HG03575 (cell line): ENCODE data around the gene SLC35G3.
"Not testable (repeated sequence)": the region's sequence is repeated elsewhere in the genome, so short reads cannot be mapped to it uniquely, and the experiment has no call there.

ENCODE experiments used
- ATAC-seq: cut with Tn5 transposase; IDR thresholded peaks from one replicate; pipeline ENCODE4 v1.9.1; 2021; ENCODE audit not compliant: unreplicated experiment, insufficient number of reproducible peaks, low FRiP score; ENCODE audit errors: extremely low read depth

SLC35G3 gene

DNA sequence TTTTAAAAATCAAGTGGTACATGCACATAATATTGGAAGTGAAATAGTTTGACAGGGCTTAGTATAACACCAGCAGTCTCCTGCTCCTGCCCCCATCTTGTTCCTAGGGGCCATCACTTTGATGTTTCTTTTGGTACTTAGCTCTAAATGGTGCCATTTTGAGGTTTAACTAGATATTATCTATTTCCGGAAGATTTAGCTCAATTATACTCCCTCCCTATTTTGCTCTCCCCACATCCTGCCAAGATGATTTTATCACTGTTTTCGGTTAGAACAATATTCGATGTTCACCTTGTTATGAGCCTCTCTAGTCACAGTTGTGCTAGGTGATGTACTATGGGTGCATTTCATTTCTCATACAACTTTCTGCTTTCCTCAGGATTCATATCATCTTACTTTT is 20.0 kb upstream of the SLC35G3 start:
- ATAC-seq: no peak

DNA sequence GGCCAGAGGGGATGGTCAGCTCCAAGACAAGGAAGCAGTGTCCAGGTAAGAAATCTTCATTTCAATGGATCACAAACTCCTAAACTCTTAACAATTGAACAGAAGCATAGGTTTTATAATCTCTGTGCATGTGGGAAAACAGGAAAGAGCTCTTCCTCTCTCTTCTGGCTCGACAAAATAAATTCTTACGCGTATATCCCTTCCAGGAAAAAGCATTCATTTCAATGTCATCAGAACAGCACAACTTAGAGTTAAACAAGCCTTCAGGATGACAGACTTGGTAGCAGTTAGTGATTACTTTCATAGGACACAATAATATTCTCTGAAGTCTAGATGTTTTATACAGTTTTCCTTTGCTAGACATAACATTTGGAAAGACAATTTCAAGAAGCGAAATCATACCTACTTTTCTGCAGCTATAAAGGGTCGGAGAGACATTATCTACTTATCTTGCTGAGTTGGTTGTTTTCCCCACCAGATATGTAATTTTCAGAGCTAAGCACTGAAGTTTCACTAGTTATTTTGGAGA is 19.3 kb upstream of the SLC35G3 start:
- no peak for ATAC-seq

DNA sequence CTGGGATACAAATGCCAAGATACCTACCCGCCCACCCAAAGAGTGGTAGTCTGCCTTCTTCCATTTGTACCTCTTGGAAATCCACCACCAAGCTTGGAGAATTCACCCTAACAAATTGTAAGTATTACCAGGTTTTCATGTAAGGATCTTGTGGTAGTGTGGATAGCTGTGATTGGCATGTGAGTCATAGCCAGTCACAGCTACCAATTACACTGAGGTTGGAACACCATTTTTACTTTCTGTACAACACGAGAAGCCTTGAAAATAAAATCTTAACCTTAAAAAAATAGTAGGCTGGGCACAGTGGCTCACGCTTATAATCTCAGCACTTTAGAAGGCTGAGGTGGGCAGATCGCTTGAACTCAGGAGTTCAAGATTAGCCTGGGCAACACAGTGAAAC is 18.5 kb upstream of the SLC35G3 start:
- no peak for ATAC-seq

DNA sequence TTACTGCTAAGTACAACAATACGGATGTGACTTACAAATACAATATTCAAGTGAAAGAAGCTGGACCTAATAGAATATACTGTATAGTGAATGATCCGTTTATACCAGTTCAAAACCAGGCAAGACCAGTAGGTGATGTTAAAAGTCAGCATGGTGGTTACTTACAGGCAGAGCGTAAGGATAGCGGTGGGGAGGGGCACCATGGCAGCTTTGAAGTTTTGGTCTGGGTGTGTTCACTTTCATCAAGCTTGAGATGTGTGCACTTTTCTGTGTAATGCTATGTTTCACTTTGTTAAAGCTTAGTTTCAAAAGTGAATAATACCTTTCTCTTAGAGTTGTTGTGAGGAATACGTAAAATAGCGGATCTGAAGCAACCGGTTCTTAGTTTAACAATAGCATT is 16.5 kb upstream of the SLC35G3 start:
- ATAC-seq: no peak

DNA sequence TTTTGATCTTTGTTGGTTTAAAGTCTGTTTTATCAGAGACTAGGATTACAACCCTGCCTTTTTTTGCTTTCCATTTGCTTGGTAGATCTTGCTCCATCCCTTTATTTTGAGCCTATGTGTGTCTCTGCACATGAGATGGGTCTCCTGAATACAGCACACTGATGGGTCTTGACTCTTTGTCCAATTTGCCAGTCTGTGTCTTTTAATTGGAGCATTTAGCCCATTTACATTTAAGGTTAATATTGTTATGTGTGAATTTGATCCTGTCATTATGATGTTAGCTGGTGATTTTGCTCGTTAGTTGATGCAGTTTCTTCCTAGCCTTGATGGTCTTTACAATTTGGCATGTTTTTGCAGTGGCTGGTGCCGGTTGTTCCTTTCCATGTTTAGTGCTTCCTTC is 8.4 kb upstream of the SLC35G3 start:
- ATAC-seq: not testable (repeated sequence)

DNA sequence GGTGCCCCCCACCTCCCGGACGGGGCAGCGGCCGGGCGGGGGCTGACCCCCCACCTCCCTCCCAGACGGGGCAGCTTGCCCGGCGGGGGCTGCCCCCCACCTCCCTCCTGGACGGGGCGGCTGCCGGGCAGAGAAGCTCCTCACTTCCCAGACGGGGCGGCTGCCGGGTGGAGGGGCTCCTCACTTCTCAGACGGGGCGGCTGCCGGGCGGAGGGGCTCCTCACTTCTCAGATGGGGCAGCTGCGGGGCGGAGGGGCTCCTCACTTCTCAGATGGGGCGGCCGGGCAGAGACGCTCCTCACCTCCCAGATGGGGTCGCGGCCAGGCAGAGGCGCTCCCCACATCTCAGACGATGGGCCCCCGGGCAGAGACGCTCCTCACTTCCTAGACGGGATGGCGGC is 869 bp upstream of the SLC35G3 start:
- not testable (repeated sequence) for ATAC-seq

DNA sequence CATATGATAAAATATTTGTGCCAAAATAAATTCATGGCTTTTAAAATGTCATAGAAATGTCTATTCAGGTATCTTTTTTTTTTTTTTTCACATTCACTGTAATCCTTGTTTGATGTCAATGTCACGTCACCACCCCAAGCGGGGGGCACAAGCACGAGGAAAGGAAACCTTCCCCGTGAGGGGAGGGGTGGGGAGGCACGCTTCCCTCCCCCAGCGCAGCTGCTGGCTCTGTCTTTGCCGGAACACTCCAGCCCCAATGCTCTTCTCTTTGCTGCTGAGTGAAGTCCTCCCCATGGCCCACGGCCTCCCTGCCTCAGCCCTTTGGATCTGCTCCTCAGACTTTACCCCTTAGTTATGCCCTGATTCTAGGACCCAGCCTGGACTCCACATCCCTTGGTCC is 1.5 kb downstream of the SLC35G3 start:
- no peak for ATAC-seq

DNA sequence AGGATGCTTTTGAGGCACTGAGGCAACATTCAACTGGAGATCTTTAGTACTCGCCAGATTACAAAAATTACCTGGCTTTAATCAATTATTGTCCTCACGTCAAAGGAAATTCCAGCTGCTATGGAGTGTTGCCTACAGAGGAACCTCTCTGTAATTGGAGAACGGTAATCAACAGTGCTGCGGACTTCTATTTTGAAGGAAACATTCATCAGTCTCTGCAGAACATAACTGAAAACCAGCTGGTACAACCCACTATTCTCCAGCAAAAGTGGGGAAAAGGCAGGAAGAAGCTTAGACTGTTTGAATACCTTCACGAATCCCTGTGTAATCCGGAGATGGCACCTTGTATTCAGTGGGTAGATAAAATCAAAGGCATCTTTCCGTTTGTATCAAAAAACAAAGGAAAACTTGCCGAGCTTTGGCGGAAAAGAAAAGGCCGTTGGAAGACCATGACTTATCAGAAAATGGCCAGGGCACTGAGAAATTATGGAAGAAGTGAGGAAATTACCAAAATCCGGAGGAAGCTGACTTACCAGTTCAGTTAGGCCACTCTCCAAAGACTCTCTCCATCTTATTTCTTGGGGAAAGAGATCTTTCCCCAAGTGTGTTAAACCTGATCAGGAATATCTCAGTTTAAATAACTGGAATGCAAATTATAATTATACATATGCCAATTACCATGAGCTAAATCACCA is 3.0 kb downstream of the SLC35G3 start:
- ATAC-seq: no peak

DNA sequence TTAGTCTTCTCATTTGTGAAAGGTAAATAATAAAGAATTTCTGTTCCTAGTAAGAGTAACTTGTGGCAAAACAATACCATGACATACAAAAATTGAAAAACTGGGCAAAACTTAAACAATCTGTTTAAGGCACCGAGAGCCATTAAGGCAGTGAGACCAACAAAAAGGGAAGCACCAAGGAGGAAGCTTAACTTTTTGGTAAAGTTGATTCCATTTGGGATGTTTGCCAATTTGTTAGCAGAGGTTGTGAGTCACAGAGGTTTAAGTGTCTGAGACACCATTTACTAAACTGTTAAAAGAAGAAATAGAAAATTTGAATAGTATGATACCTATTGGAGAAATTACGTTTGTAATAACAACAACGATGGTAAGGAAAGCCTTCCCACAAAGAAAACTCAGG is 4.9 kb downstream of the SLC35G3 start:
- no peak for ATAC-seq

DNA sequence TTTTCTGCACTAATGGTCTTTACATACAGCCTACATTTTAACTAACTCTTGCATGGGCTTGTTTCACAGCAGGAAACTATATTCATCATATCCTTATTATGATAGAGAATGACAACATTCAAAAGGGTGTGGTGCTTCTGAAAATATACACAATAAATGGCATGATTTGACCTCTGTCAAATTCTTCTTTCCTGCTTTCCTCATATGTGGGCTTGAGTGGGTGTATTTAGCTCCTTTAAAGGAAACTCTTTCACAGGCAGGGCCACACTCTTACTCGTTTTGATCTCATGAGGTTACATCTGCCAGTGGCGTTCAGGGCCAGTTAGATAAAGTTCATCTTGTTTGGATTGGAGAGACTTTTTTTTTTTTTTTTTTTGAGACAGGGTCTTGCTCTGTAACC is 6.1 kb downstream of the SLC35G3 start:
- ATAC-seq: no peak

DNA sequence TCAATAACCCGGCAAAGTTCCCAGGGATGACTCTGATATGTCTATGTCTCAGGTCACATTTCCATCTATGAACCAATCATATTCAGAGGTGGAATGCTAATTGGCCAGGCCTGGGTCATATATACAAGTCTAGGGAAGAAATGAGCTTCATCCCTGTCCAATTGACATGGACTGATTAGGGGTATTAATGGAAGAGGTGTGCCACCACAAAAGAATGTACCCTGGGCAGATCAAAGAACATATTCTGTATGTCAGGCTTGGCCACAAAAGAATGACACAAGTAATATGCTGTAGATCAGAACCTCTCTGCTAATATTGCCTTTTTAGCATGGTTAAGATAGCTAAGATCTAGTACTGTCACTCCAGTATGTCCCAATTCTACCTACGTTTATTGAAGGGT is 6.7 kb downstream of the SLC35G3 start:
- no peak for ATAC-seq

DNA sequence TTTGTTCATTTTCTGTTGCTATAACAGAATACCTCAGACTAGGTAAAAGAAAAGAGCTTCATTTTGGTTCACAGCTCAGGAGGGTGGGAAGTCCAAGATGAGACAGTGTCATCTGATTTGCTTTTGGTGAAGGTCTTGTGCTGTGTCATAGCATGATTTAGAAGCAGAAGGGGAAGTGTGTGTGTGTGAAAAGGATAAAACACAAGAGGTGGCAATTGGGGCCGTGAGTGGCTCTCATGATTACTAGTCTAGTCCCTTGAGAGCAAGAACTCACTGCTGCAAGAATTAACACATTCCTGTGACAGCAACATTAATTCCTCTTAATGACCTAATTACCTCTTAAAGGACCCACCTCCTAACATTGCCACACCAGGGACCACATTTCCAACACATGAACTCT is 8.3 kb downstream of the SLC35G3 start:
- no peak for ATAC-seq

DNA sequence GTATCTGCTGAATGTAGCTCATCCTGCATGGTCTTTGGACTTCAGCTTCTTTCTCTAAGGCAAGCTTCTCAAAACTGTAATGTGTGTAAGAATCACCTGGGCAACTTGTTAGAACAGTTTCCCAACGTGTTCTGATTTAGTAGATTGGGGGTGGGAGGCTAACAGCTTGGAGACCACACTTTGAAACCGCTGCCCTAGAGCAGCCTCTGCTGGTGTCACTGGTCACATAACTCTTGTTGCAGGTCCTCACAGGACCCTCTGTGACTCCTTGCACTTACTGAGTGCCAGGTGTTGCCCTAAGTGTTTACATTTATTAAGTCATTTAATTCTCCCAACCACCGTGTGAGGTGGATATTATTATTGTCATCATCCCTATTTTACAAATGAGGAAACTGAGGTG is 9.9 kb downstream of the SLC35G3 start:
- ATAC-seq: no peak

DNA sequence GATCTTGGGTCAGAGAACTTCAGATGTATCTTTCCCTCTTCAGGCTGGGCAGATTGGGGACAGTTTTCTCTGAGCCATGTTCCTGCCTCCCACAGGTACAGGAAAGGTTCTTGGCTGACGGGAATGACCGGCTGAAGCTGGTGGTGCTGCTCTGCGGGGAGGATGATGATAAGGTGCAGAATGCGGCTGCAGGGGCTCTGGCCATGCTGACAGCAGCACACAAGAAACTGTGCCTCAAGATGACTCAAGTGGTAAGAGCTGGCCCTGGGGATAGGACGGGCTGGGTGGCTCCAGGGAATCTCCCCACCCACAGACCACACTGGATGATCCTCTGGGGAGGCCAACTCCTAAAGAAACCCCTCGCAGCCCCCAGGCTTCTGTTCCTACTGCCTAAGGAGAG is 10.9 kb downstream of the SLC35G3 start:
- no peak for ATAC-seq

DNA sequence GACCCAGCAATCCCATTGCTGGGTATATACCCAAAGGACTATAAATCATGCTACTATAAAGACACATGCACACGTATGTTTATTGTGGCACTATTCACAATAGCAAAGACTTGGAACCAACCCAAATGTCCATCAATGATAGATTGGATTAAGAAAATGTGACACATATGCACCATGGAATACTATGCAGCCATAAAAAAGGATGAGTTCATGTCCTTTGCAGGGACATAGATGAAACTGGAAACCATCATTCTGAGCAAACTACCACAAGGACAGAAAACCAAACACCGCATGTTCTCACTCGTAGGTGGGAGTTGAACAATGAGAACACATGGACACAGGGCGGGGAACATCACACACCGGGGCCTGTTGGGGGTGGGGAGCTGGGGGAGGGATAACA is 14.8 kb downstream of the SLC35G3 start:
- ATAC-seq: not testable (repeated sequence)

DNA sequence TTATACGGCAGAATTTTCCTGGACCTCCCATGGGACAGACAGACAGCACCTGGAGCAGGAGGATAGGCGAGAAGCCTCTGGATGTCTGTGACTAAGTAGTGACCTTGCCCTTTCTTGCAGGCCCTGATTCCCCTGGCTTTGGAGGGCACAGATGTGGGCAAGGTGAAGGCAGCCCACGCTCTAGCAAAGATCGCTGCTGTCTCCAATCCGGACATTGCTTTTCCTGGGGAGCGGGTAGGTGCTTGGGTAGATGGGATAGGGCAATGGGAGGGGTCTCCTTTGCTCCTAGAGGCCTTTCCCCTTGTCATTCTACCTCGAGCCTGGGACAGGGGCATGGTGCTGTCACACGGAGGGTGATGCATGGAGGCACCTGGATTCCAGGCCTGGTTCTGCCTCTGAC is 17.3 kb downstream of the SLC35G3 start:
- no peak for ATAC-seq

DNA sequence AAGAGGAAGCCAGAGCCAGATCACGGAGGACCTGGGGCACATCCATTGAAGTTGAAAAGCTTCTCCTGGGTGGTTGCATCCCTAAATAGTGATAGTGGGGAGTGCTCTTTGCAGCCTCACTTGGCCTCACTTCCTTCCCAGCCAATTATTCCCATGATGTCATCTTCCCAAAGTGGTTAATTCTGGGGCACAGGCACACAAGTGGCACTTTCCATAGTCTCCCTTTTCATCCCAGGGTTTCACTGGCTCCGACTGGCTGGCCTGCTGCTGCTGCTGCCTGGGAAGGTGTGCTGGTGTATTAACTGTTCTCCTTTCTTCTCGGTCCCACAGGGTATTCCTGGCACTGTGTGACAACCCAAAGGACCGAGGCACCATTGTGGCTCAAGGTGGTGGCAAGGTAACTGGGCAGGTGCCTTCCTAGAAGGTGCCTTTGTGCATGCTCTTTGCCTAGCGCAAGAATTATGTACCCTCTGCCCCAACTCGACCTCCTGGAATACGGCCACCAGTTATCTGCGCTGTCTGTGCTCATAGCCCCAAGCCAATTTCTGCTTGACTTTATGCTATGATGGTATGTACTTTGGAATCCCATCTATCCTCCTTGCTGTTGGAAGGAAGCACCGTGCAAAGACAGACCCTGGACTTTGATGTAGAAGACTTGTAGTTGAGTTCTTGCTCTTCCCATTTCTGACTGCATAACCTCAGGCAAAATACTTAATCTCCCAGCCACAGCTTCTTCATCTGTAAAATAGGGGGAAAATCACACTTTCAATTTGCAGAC is 18.4 kb downstream of the SLC35G3 start:
- ATAC-seq: no peak

DNA sequence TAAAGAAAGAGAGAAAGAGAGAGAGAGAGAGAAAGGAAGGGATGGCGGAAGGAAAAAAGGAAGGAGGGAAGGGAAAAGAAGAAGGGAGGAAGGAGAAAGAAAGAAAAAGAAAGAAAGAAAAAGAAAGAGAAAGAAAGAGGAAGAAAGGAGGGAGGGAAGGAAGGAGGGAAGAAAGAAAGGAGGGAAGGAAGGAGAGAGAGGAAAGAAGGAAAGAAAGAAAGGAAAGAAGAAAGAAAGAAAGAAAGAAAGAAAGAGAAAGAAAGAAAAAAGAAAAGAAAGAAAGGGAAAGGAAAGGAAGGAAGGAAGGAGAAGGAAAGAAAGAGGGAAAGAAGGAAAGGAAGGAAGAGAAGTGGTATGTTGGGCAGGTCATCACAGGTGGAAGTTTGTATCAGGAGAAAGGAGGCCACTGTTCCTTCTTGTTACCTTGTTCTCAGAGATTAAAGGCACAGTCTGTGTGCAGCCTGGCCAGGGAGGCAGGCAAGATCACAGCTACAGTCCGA is 19.3 kb downstream of the SLC35G3 start:
- no peak for ATAC-seq

DNA sequence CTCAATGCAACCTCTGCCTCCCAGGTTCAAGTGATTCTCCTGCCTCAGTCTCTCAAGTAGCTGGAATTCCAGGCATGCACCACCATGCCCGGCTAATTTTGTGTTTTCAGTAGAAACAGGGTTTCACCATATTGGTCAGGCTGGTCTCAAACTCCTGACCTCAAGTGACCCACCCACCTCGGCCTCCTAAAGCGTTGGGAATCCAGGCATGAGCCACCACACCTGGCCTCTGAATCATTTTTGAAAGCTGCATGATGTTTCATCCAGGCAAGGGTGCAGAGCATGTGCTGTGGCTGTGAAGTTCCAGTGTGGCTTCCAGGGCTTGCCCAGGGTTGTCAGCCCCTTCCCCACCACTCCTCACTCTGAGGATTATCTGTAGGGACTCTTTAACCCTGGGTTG is 21.9 kb downstream of the SLC35G3 start:
- not testable (repeated sequence) for ATAC-seq

DNA sequence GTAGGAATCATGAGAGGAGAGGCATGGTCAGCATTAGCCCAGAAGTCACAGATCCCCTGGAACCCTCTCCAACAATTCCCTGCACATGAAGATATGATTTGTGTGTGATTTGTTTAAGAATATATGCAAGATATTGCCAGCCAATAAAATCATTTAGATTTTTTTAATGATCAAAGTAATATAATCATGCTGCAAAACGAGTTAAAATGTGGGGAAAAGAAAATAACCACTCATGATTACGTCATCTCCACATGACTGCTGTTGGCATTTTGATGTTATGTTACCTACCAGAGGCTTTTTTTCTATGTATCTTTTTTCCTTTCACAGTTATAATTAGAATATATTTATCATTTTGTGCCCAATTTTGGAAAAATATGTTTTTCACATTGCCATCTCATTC is 22.4 kb downstream of the SLC35G3 start:
- ATAC-seq: no peak
